ENCODE results near the gene DEFB129.
A peak's percentile ranks its signal among the peaks of the same experiment; 100 is the strongest.

The DEFB129 gene

DNA sequence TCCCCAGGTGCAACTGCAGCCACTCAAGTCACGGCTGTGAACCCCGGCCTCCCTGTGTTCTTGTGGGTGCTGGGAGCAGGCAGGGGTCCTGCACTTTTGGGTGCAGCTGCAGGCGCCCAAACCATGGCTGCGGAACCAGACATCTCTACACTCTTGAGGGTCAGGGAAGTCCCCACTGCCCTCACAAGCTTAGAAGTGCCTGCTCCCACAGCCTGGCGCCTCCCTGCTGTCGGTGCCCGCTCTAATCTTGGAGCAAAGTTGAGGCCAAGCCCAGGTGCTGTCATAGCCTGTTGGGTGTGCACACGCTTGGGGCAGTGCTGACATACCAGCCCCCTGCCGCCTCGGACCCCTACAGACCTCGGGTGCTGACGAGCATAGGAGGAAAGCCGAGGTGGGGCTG, 36.6 kb downstream of the DEFB129 start:
- in situ Hi-C loops (cut with MboI; ENCODE audit: low pct_unique_long_range_greater_than_20kb, low sequenced_read_pairs, unreplicated experiment) = no loop called here
- no peak for DNase-seq (ENCODE audit: low spot score)
- TF ChIP-seq CTCF (IDR thresholded peaks at IDR 0.05; ENCODE audit: extremely low read depth, insufficient read depth, missing control alignments) = no peak

DNA sequence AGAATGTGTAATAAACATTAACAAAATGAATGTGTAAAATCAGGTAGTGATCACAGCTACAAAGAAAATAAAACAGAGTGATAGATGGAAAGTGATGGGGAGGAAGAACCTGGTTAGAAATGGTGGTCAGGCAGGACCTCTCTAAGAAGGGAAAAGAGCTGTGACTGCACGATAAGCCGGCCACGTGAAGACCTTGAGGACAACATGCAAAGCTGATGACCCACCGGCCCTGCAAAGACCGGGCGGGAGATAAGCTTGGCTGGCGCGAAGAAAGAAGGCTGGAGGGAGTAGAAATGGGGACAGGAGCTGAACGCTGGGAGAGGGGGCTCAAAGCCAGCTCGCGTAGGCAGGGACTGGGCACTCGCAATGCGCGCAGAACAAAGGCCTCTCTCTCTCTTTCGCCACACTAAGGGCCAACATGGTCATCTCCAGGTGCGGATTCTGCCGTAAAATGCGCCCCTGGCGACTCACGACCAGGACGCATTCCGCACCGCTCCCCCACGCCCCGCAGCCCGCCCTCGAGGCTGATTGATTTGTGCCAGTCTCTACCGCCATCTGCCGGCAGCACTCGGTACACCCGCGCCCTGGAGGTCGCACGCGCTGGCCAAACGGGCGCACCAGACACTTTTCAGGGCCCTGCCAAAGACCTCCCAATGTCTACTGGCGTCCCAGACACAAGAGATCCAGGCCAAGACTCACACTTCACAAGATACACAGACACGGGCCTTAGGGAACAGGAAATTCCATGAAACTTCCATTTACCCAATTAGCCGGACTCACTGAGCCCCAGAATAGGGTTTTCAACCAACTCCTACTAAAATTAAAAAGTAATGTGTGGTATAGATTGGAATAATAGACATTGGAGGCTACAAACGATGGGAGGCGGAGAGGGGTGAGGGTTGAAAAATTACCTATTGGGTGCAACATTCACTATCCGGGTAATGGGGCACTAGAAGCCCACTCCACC, 39.8 kb downstream of the DEFB129 start:
- peak; percentile 91 for DNase-seq (ENCODE audit: low spot score)
- peak; percentile 96 for TF ChIP-seq CTCF (IDR thresholded peaks at IDR 0.05; ENCODE audit: extremely low read depth, insufficient read depth, missing control alignments)
- in situ Hi-C loops (cut with MboI; ENCODE audit: low pct_unique_long_range_greater_than_20kb, low sequenced_read_pairs, unreplicated experiment) = no loop called here

DNA sequence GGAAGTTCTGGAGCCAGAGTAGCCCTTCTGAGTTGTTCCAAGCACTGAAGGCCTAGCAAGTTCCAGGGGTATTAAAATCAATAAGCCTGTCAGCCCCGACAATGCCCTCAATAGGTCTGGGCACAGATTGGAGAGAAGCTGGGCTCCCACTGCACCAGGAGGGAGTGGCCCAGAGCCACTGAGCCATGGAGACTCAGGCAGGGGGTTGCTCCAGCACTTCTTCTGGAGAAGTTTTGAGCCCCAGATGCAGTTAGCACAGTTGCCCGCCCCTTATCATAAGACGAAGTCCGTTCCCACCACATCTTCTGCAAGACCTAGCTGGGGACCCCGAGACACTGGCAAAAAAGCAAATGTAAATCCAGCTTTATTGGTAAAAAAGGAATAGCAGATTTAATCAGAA, 43.5 kb downstream of the DEFB129 start:
- in situ Hi-C loops (cut with MboI; ENCODE audit: low pct_unique_long_range_greater_than_20kb, low sequenced_read_pairs, unreplicated experiment) = no loop called here
- no peak for DNase-seq (ENCODE audit: low spot score)
- no peak for TF ChIP-seq CTCF (IDR thresholded peaks at IDR 0.05; ENCODE audit: extremely low read depth, insufficient read depth, missing control alignments)

DNA sequence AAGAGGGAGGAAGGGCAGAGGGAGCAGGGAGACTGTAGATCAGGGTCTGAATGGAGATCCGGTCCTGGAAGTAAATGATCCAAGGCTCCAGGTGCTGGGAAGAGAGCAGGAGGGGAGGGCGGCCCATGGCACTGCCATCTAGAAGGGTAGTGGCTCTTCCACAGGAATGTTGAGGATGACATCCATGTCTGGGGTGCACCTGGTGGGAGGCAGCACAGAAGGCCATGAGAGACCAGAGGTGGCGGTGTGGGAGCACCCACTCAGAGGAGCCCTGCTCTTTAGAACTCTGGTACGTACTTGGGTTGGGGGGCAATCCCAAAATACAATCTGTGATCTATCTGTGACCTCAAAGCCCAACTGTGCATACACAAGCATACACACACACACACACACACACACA, 44.0 kb downstream of the DEFB129 start:
- no peak for TF ChIP-seq CTCF (IDR thresholded peaks at IDR 0.05; ENCODE audit: extremely low read depth, insufficient read depth, missing control alignments)
- no peak for DNase-seq (ENCODE audit: low spot score)
- in situ Hi-C loops (cut with MboI; ENCODE audit: low pct_unique_long_range_greater_than_20kb, low sequenced_read_pairs, unreplicated experiment) = no loop called here

DNA sequence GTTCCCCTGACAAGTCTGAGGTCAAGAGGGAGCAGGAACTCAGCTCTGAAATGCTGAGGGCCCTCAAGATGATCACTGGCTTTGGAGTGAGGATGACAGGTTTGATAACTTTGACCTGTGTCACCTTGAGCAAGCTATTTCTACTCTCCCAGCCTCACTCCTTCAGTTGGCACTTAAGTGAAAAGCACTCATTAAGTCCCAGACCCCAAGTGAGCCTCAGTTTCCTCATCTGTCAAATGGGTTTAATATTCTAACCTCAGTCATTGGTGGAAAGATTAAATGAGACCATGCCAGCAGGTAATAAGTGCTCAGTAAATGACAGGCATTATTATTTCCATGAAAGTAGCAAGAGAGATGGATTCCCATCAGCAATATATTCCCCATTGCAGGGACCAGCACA, 44.5 kb downstream of the DEFB129 start:
- no peak for TF ChIP-seq CTCF (IDR thresholded peaks at IDR 0.05; ENCODE audit: extremely low read depth, insufficient read depth, missing control alignments)
- DNase-seq (ENCODE audit: low spot score) = no peak
- in situ Hi-C loops (cut with MboI; ENCODE audit: low pct_unique_long_range_greater_than_20kb, low sequenced_read_pairs, unreplicated experiment) = no loop called here

- in situ Hi-C loops (cut with MboI; ENCODE audit: low pct_unique_long_range_greater_than_20kb, low sequenced_read_pairs, unreplicated experiment) = no loop called here
- no peak for TF ChIP-seq CTCF (IDR thresholded peaks at IDR 0.05; ENCODE audit: extremely low read depth, insufficient read depth, missing control alignments)
- DNase-seq (ENCODE audit: low spot score) = no peak
These were observed 45.7 kb downstream of the DEFB129 start for GRCh38 chr20:272718-273117.

Data from GM13977 (cell line).